Fibroblast of lung (primary cell): ENCODE measurements around the gene COG5.

Source experiments
- CTCF ChIP-seq, 2 donors: IDR thresholded peaks in 1 of 2; conservative IDR thresholded peaks in 1 of 2; 1 replicate in 1 of 2; 2 replicates in 1 of 2; pipeline ENCODE4 v1.5.1; 2011 to 2012; ENCODE audit warnings: low read length in 2 of 2, control low read depth in 1 of 2, inconsistent platforms in 1 of 2, low read depth in 1 of 2, mild to moderate bottlenecking in 1 of 2
- EZH2 ChIP-seq: IDR thresholded peaks from 2 replicates; pipeline ENCODE4 v1.5.1; 2012; ENCODE audit warnings: low read length, control low read depth, mild to moderate bottlenecking; ENCODE audit errors: missing control alignments

DNA sequence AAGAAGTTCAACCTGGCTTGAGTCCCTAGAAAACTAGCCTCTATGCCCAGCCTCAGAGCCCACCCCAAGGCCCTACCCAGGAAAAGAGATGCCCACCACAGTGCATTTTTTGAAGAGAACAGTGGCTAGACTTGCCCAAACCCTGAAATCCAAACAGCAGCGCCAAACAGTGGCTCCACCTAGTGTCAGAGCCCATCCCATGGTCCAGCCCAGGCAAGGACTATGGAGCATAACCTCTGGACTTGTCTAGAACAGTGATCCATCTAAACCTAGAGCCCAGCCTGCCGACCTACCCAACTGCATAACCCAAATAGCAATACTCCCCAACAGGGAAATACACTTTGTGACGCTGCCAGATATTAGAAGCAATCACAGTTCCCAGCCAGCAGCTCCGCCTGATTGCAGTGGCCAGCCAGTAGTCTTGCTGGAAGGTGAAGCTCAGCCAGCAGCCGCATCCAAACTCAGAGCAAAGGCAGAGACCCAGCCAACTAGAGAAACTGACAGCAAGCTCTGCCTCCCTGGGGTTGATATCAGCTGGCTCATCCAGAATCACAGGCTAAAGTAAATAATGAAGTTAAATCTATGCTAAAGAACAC, 350.4 kb downstream of the COG5 start:
- TF ChIP-seq CTCF (conservative IDR thresholded peaks at IDR 0.05 in 1 of 2, IDR thresholded peaks at IDR 0.05 in 1 of 2; ENCODE audit: low read depth in 1 of 2, low read length in 2 of 2) (no peak), EZH2 (no peak)
